ENCODE results near the gene CELF1.

CELF1 gene

DNA sequence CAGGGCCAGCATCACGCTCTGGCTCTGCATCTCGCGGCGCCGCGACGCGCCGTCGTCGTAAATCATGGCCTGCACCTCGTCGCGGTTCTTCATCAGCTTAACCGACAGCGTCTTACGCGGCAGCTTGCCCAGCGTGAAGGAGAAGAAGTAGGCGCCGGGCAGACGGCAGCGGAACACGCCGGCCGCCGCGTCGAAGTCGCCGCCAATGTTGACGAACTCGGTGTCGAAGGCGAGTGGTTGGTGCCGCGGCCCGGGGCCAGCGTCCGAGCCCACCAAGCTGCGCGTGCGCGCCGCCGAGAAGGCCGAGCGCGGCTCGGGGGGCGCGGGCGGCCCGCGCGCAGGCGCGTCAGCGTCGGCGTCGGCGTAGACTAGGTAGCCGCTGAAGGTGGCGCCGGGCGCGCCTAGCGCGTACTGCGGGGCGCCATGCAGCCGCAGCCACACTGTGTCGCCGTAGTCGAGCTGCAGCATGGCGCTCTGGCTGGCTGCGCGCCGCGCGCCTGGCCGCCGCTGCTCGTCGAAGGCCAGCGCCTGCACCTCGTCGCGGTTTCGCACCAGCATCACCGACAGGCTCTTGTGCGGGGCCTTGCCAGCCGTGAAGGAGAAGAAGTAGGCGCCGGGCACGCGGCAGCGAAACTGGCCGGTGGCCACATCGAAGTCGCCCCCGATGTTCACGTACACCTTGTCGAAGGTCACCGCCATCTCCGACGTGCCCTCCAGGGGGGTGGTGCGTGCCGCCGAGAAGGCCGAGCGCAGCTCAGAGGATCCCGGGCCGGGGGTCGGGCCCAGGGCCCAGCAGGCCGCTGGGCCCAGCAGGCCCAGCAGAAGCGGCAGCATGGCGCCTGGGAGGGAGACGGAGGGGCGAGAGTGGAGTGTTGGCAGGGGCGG, 37.3 kb upstream of the CELF1 start:
- Histone ChIP-seq H3K9me3 (ENCODE audit: control insufficient read depth in 1 of 2, low read length in 2 of 2) (no peaks in the 10 kb centered on the region), H3K27me3 (ENCODE audit: control insufficient read depth in 1 of 2, insufficient read depth in 2 of 2, low read length in 2 of 2) (peaks cover 29 to 34% of the 10 kb centered on the region in 2 donors), H3K27ac (ENCODE audit: low read depth, low read length) (no peak overlapping the region), H3K36me3 (ENCODE audit: control insufficient read depth in 1 of 2, insufficient read depth in 2 of 2, low read length in 2 of 2) (no peaks in the 10 kb centered on the region), H3K4me1 (ENCODE audit: control insufficient read depth in 1 of 2, insufficient read depth in 2 of 2, low read length in 2 of 2) (peaks cover 4 to 6% of the 10 kb centered on the region in 2 donors), H3K4me3 (ENCODE audit: low read depth in 1 of 2, low read length in 2 of 2) (no peak overlapping the region), H3K9ac (ENCODE audit: low read depth in 1 of 2, low read length in 2 of 2) (no peak overlapping the region)

GRCh38 chr11:47589584-47589976, 36.6 kb upstream of the CELF1 start:
- peaks cover 23 to 27% of the 10 kb centered on the region in 2 donors for H3K27me3 ChIP-seq (ENCODE audit: control insufficient read depth in 1 of 2, insufficient read depth in 2 of 2, low read length in 2 of 2)
- peaks cover 0 to 5% of the 10 kb centered on the region in 2 donors for H3K36me3 ChIP-seq (ENCODE audit: control insufficient read depth in 1 of 2, insufficient read depth in 2 of 2, low read length in 2 of 2)
- H3K27ac ChIP-seq (ENCODE audit: low read depth, low read length), result no peak overlapping the region
- H3K4me3 ChIP-seq (ENCODE audit: low read depth in 1 of 2, low read length in 2 of 2), result no peak overlapping the region
- peaks cover 4 to 6% of the 10 kb centered on the region in 2 donors for H3K4me1 ChIP-seq (ENCODE audit: control insufficient read depth in 1 of 2, insufficient read depth in 2 of 2, low read length in 2 of 2)
- no peaks in the 10 kb centered on the region for H3K9me3 ChIP-seq (ENCODE audit: control insufficient read depth in 1 of 2, low read length in 2 of 2)
- no peak overlapping the region for H3K9ac ChIP-seq (ENCODE audit: low read depth in 1 of 2, low read length in 2 of 2)

- H3K27ac ChIP-seq (ENCODE audit: low read depth, low read length), result no peak overlapping the region
- H3K4me3 ChIP-seq (ENCODE audit: low read depth in 1 of 2, low read length in 2 of 2), result no peak overlapping the region
- peaks cover 19 to 23% of the 10 kb centered on the region in 2 donors for H3K27me3 ChIP-seq (ENCODE audit: control insufficient read depth in 1 of 2, insufficient read depth in 2 of 2, low read length in 2 of 2)
- no peaks in the 10 kb centered on the region for H3K9me3 ChIP-seq (ENCODE audit: control insufficient read depth in 1 of 2, low read length in 2 of 2)
- peaks cover 3 to 9% of the 10 kb centered on the region in 2 donors for H3K36me3 ChIP-seq (ENCODE audit: control insufficient read depth in 1 of 2, insufficient read depth in 2 of 2, low read length in 2 of 2)
- no peak overlapping the region for H3K9ac ChIP-seq (ENCODE audit: low read depth in 1 of 2, low read length in 2 of 2)
- H3K4me1 ChIP-seq (ENCODE audit: control insufficient read depth in 1 of 2, insufficient read depth in 2 of 2, low read length in 2 of 2), result peaks cover 4 to 6% of the 10 kb centered on the region in 2 donors
Observed at GRCh38 chr11:47589118-47589517, 36.2 kb upstream of the CELF1 start.

GRCh38 chr11:47587723-47588326, 34.9 kb upstream of the CELF1 start:
- Histone ChIP-seq H3K9ac (ENCODE audit: low read depth in 1 of 2, low read length in 2 of 2) (no peak overlapping the region), H3K9me3 (ENCODE audit: control insufficient read depth in 1 of 2, low read length in 2 of 2) (no peaks in the 10 kb centered on the region), H3K4me1 (ENCODE audit: control insufficient read depth in 1 of 2, insufficient read depth in 2 of 2, low read length in 2 of 2) (peaks cover 0 to 3% of the 10 kb centered on the region in 2 donors), H3K36me3 (ENCODE audit: control insufficient read depth in 1 of 2, insufficient read depth in 2 of 2, low read length in 2 of 2) (peaks cover 13 to 22% of the 10 kb centered on the region in 2 donors), H3K27me3 (ENCODE audit: control insufficient read depth in 1 of 2, insufficient read depth in 2 of 2, low read length in 2 of 2) (peaks cover 6 to 10% of the 10 kb centered on the region in 2 donors), H3K4me3 (ENCODE audit: low read depth in 1 of 2, low read length in 2 of 2) (no peak overlapping the region), H3K27ac (ENCODE audit: low read depth, low read length) (no peak overlapping the region)

DNA sequence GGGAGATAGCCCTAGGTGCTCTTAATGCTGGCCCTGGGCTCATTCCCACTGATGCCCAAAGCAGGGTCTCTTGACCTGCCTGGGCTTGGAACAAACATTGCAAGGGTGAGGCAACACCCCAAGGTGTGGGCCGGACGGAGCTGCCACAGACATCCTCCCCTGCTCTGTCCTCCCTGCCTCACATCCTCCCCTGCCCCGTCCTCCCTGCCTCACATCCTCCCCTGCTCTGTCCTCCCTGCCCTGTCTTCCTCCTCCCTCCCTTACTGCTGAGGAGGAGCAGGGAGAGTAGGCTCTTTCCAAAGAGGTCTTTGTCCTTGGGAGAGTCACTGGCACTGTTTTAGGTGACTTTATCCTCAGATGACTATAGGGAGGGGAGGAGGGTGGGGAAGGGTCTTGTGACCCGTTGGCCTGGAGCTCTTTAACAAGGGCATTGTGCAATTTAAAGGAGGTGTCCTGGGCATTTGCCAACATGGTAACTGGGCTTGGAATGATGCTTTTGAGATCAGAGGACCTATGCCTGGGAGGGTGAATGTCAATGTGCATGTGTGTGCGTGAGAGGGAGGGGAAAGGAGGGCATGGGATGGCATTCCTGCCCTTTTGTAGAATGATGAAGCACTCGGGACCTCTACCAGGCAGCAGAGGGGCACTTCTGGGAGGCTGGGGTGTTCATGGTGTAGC, 34.2 kb upstream of the CELF1 start:
- no peak overlapping the region for H3K9ac ChIP-seq (ENCODE audit: low read depth in 1 of 2, low read length in 2 of 2)
- H3K27me3 ChIP-seq (ENCODE audit: control insufficient read depth in 1 of 2, insufficient read depth in 2 of 2, low read length in 2 of 2), result peaks cover 3% of the 10 kb centered on the region in 2 donors
- no peak overlapping the region for H3K27ac ChIP-seq (ENCODE audit: low read depth, low read length)
- H3K9me3 ChIP-seq (ENCODE audit: control insufficient read depth in 1 of 2, low read length in 2 of 2), result no peaks in the 10 kb centered on the region
- H3K4me1 ChIP-seq (ENCODE audit: control insufficient read depth in 1 of 2, insufficient read depth in 2 of 2, low read length in 2 of 2), result peaks cover 0 to 3% of the 10 kb centered on the region in 2 donors
- H3K4me3 ChIP-seq (ENCODE audit: low read depth in 1 of 2, low read length in 2 of 2), result no peak overlapping the region
- H3K36me3 ChIP-seq (ENCODE audit: control insufficient read depth in 1 of 2, insufficient read depth in 2 of 2, low read length in 2 of 2), result peaks cover 19 to 29% of the 10 kb centered on the region in 2 donors

DNA sequence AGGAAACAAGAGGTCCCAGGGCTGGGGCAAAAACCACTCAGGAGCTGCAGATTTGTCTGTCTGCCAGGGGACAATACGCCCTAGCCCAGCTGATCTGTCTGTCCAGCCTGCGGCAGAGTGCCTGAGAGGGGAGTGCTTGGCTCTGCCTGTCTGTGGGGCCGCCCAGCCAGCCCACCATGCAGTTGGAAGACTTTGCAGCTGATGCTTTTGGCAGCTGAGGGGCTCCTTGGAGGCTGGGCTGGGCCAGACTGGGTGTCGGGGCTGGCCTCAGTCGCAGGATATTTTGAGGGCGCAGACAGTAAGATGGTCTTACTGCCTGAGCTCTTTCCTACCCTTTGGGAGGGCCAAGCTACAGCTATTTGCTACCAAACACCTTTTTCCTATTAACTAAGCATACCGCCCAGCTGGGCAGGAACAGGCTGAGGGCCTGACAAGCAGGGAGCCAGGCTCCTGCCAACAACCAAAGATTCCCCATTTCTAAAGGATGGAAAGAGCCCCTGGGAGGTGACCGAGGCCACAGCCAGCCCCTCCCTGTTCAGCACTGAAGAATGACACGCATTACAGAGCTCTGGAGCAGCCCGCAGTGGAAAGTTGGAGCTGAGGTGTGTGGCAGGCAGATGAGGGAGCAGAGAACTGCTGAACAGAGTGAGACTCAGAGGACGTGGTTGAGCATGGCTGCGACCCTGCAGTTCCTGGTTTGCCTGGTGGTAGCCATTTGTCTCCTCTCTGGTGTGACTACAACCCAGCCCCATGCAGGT, 33.3 kb upstream of the CELF1 start, which contains the start of gene FAM180B:
Gene FAM180B (plus strand): TSS at position 581 of the 758 bp plus-strand sequence. CDS start 91 bp downstream, at position 672.
- H3K36me3 ChIP-seq (ENCODE audit: control insufficient read depth in 1 of 2, insufficient read depth in 2 of 2, low read length in 2 of 2), result peaks cover 28 to 38% of the 10 kb centered on the region in 2 donors
- H3K9ac ChIP-seq (ENCODE audit: low read depth in 1 of 2, low read length in 2 of 2), result no peak within 1 kb of the TSS
- H3K27me3 ChIP-seq (ENCODE audit: control insufficient read depth in 1 of 2, insufficient read depth in 2 of 2, low read length in 2 of 2), result no peaks in the 10 kb centered on the region
- no peak within 1 kb of the TSS for H3K4me3 ChIP-seq (ENCODE audit: low read depth in 1 of 2, low read length in 2 of 2)
- no peaks in the 10 kb centered on the region for H3K9me3 ChIP-seq (ENCODE audit: control insufficient read depth in 1 of 2, low read length in 2 of 2)
- peaks cover 0 to 3% of the 10 kb centered on the region in 2 donors for H3K4me1 ChIP-seq (ENCODE audit: control insufficient read depth in 1 of 2, insufficient read depth in 2 of 2, low read length in 2 of 2)
- H3K27ac ChIP-seq (ENCODE audit: low read depth, low read length), result no peak within 1 kb of the TSS

DNA sequence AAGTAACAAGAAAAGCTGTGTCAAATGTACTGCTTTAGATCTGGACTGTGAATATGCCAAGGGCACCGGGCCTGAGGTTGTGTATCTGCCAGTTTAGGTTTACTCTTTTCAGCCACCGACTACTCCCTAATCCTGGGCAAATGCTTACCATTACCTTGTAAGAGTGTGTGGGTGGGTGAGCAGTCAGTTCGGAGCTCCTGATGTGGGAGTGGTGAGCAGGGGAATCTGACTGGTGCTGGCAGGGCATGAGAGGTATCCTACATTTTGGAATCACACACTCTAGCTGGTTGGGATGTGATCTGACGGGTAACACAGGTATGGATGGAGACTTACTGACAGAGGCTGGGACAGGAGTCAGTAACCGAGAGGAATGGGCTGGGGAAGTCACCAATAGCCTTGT, 30.9 kb upstream of the CELF1 start:
- no peak overlapping the region for H3K4me3 ChIP-seq (ENCODE audit: low read depth in 1 of 2, low read length in 2 of 2)
- no peaks in the 10 kb centered on the region for H3K27me3 ChIP-seq (ENCODE audit: control insufficient read depth in 1 of 2, insufficient read depth in 2 of 2, low read length in 2 of 2)
- H3K4me1 ChIP-seq (ENCODE audit: control insufficient read depth in 1 of 2, insufficient read depth in 2 of 2, low read length in 2 of 2), result peaks cover 13 to 19% of the 10 kb centered on the region in 2 donors
- H3K27ac ChIP-seq (ENCODE audit: low read depth, low read length), result no peak overlapping the region
- H3K36me3 ChIP-seq (ENCODE audit: control insufficient read depth in 1 of 2, insufficient read depth in 2 of 2, low read length in 2 of 2), result peaks cover 28 to 50% of the 10 kb centered on the region in 2 donors
- no peak overlapping the region for H3K9ac ChIP-seq (ENCODE audit: low read depth in 1 of 2, low read length in 2 of 2)
- H3K9me3 ChIP-seq (ENCODE audit: control insufficient read depth in 1 of 2, low read length in 2 of 2), result no peaks in the 10 kb centered on the region

GRCh38 chr11:47578524-47579494, 25.9 kb upstream of the CELF1 start, which contains the start of the genes KBTBD4 and NDUFS3:
Gene KBTBD4 (minus strand): TSS chr11:47578970. CDS start chr11:47578951, 19 bp downstream.
Gene NDUFS3 (plus strand): TSS chr11:47579074. CDS start chr11:47579092, 18 bp downstream.
- Histone ChIP-seq H3K9me3 (ENCODE audit: control insufficient read depth in 1 of 2, low read length in 2 of 2) (no peaks in the 10 kb centered on the region), H3K27me3 (ENCODE audit: control insufficient read depth in 1 of 2, insufficient read depth in 2 of 2, low read length in 2 of 2) (no peaks in the 10 kb centered on the region), H3K9ac (ENCODE audit: low read depth in 1 of 2, low read length in 2 of 2) (peak within 1 kb of the TSS; percentile 99 to 100), H3K4me1 (ENCODE audit: control insufficient read depth in 1 of 2, insufficient read depth in 2 of 2, low read length in 2 of 2) (peaks cover 27 to 28% of the 10 kb centered on the region in 2 donors), H3K36me3 (ENCODE audit: control insufficient read depth in 1 of 2, insufficient read depth in 2 of 2, low read length in 2 of 2) (peaks cover 23 to 60% of the 10 kb centered on the region in 2 donors), H3K27ac (ENCODE audit: low read depth, low read length) (peak within 1 kb of the TSS; percentile 86), H3K4me3 (ENCODE audit: low read depth in 1 of 2, low read length in 2 of 2) (peak within 1 kb of the TSS; percentile 99)
